ENCODE data around the gene AMT.

The AMT gene

GRCh38 chr3:49388289-49388820 lies 33.9 kb downstream of the AMT start:
- no peak for DNase-seq (ENCODE audit: low read depth)
- H3K4me3 ChIP-seq (ENCODE audit: low read depth, low read length), result no peak overlapping the region
- no peak for TF ChIP-seq CTCF (IDR thresholded peaks at IDR 0.05; ENCODE audit: control insufficient read depth, extremely low read depth, insufficient read depth)

- no peak for TF ChIP-seq CTCF (IDR thresholded peaks at IDR 0.05; ENCODE audit: control insufficient read depth, extremely low read depth, insufficient read depth)
- H3K4me3 ChIP-seq (ENCODE audit: low read depth, low read length), result no peak overlapping the region
- DNase-seq (ENCODE audit: low read depth), result peak; percentile 13
Measured at GRCh38 chr3:49387721-49388120, 34.6 kb downstream of the AMT start.

- no peak for TF ChIP-seq CTCF (IDR thresholded peaks at IDR 0.05; ENCODE audit: control insufficient read depth, extremely low read depth, insufficient read depth)
- no peak overlapping the region for H3K4me3 ChIP-seq (ENCODE audit: low read depth, low read length)
- no peak for DNase-seq (ENCODE audit: low read depth)
Measured at GRCh38 chr3:49386056-49386756, 36.1 kb downstream of the AMT start.

- H3K4me3 ChIP-seq (ENCODE audit: low read depth, low read length), result no peak overlapping the region
- no peak for DNase-seq (ENCODE audit: low read depth)
- no peak for TF ChIP-seq CTCF (IDR thresholded peaks at IDR 0.05; ENCODE audit: control insufficient read depth, extremely low read depth, insufficient read depth)
Measured at GRCh38 chr3:49385617-49386016, 36.7 kb downstream of the AMT start.

GRCh38 chr3:49383387-49383786 lies 38.9 kb downstream of the AMT start:
- no peak for TF ChIP-seq CTCF (IDR thresholded peaks at IDR 0.05; ENCODE audit: control insufficient read depth, extremely low read depth, insufficient read depth)
- DNase-seq (ENCODE audit: low read depth), result no peak
- no peak overlapping the region for H3K4me3 ChIP-seq (ENCODE audit: low read depth, low read length)

GRCh38 chr3:49378249-49378895 lies 43.9 kb downstream of the AMT start:
- no peak for TF ChIP-seq CTCF (IDR thresholded peaks at IDR 0.05; ENCODE audit: control insufficient read depth, extremely low read depth, insufficient read depth)
- DNase-seq (ENCODE audit: low read depth), result no peak
- no peak overlapping the region for H3K4me3 ChIP-seq (ENCODE audit: low read depth, low read length)
